ENCODE measurements around the gene TNNI3K. TPM values are rescaled to one million over a fixed set of nuclear protein-coding genes. Genes with fewer than 3 reads are reported as not detected.

TNNI3K gene
- total RNA-seq, 1 donor from 2014 or later, result 84.6 TPM

DNA sequence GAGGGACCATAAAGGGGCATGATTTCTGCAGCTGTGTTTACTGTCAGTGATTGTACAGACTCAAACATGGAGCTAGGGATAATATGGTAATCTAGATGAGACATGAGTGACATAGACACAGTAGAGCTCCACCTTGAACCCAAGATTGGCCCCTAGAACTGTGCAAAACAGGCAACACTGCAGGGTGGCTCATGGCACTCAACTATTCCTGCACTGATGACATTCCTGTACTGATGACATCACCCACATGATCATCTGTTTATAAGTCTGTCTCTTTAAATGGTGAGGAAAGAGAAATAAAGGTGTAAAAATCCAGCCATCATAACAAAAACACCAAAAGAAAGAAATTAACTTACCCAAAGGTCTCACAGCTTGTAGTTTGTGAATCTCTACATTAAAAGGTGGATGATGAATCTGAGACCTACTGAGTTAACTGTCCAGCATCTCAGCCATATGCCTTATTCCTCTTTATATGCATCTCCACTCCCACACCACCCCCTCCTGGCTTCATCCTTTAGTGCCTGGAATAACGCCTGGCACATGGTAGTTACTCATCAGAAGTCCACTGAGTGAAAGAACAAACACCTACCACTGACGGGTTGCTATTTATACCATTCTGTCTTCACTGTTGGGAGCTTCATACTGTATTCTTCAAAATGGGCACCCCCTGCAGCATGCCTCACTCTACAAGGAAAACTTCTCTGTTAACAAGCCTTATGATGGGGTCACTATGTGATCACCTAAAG is 277.2 kb downstream of the TNNI3K start, which contains the start of gene LRRC53:
TSS of gene LRRC53 (minus strand) at position 442 of the 746 bp plus-strand sequence. CDS start 29,262 bp downstream, outside the sequence.
- ATAC-seq (ENCODE audit: poor library complexity), result peak; percentile 82
- intact Hi-C loops (cut with DNase I), result no loop called here
- DNase-seq, result no peak

DNA sequence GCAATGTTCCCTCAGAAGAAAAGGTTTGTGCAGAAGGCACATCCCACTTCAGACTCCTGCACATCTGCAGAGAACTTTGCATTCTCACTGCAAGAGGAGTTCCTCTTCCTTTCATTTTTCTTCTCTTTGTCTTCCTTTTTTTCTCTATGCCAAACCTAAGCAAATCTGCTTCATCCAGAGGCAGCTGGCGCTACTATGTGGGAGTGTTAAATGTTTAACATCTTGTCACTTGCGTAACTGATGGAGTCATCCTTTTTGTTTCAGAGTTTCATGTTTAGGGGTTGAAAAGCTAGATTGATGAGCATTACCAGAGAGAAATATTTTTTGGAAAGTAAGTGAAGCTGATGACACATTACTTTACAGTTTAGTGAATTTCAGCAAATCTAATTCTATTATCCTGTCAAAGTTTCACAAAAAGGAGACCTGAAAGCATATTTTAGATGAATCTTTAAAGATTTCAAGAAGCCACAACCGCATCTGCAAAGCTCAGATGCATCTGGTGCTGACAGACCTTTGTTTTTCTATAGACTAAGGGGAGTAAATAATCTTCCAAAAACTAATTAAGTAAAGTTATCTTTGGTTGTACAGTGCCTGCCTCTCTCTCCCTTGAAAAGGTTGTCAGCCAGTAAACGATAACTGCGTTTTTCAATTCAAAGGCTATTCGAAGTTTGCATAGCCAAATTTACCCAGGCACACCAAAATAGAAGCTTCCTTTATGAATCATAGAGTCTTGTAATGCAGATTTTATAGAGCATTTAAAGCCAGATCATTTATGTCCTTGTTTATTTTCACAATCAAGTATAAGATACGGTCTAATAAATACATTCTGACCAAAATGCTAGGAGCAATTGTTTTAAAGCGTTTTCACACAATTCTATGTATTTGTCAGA is 278.5 kb downstream of the TNNI3K start:
- DNase-seq (no peak), ATAC-seq (ENCODE audit: poor library complexity) (no peak)
- intact Hi-C loops (cut with DNase I), result no loop called here

DNA sequence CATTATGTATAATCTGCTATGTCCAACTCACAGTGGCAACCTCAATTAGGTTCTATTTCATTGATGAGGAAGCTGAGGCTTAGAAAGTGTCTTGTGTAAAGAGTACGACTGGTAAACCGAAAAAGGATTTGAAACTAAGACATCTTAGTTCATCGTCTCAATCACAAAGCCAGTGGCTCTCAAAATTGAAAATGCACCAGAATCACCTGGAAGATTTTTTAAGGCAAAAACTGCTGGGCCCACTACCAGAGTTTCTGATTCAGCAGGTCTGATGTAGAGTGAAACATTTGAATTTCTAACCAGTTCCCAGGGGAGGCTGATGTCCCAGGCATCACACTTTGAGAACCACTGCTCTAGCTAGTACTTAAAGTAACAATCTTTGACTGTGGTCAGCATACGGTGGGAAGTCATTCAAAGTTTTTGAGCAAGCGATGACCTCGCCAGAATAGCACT is 282.4 kb downstream of the TNNI3K start:
- DNase-seq (no peak), ATAC-seq (ENCODE audit: poor library complexity) (no peak)
- intact Hi-C loops (cut with DNase I), result no loop called here

DNA sequence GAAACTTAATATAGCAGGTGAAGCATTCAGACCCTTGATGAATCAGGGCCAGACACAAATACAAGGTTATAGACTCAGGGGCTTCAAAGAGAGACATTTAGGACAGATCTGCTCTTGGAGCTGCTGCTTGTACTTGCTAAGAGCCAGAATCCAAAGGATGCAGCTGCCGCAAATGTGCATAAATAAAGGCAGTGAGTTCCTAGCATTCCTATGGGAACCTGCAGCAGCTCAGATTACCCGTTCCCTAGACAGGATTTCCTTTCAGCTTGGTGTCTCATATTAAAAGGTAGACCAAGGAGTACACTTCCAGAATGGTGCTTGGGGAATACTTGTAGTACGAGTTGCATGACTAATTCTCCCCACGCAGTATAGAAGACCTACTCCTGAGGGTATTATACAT is 287.0 kb downstream of the TNNI3K start:
- no peak for ATAC-seq (ENCODE audit: poor library complexity)
- intact Hi-C loops (cut with DNase I), result no loop called here
- DNase-seq, result no peak

DNA sequence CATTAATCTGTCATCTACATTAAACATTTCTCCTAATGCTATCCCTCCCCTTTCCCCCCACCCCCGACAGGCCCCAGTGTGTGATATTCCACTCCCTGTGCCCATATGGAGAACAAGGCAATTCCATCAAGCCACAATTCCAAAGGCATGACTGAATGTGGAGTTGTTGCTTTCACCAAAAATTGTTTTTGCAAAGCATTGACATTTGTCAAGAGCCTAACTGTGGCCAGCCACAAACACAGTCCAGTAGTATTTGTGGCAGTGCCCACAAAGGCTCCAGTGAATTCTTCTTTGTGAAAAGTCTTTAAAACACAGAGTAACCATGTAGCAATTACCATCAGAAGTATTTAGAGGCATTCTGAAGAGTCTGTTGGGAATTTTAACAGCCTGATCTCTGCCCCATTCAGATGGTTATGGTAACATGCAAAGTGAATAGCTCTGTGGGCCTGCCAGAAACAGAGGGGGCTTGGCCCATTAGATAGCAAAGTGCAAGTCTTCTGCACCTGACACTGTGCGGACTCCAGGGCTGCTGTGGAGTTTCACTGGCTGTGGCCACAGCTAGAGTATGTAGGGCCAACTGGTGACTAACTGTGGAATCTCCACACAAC is 288.8 kb downstream of the TNNI3K start:
- intact Hi-C loops (cut with DNase I), result no loop called here
- ATAC-seq (ENCODE audit: poor library complexity) (no peak), DNase-seq (no peak)

DNA sequence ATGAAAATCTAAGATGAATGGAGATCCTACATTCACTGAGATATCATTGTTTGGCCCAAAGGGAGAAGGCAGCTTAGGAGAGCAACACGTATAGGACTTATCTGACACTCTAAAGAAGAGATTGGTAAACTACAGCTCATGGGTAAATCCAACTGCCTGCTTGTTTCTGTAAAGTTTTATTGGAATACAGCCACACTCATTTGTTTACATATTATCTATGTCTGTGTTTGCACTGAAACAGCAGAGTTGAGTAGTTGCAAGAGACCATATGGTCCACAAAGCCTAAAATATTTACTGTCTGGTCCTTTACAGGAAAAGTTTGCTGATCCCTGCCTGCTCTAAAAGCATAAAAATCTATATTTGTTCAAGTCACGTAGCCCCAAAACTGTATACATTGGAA is 291.5 kb downstream of the TNNI3K start:
- intact Hi-C loops (cut with DNase I), result no loop called here
- ATAC-seq (ENCODE audit: poor library complexity) (no peak), DNase-seq (no peak)

DNA sequence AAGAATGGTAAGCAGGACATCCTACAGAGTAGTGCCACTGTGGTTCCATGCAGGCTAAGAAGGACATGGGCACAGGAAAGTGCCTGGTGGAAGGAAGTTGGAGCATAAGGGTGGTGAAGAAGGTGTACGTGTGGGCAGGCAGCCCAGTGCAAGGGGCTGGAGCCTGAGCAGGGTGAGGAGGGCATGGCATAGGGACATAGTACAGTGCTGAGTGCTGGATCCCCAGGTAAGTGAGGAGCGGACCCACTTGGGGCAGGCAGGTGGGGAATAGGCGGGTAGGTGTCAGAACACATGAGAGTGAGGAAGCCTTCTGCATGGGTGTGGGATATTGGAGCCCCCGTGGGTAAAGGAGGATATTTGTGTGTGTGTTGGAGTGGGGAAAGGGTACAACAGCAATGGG is 292.9 kb downstream of the TNNI3K start:
- intact Hi-C loops (cut with DNase I), result no loop called here
- DNase-seq, result no peak
- no peak for ATAC-seq (ENCODE audit: poor library complexity)

DNA sequence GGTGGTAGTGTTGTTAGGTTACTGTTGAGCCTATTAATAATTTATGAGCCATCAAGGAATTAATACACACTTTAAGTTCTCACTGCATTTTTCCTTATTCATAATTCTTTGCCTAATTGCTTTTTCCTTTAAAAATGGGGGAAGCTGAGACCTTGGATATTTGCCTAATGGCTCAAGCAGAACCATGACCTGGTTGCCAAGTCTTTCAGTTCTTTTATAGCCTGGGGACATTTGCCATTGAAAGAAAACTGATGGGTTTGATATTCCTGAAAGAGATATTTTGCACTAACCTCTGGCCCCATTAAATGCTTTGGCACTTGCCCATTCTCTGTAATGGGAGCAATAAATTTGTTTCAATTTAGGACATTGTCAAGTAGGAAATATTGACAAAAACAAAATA is 295.7 kb downstream of the TNNI3K start:
- ATAC-seq (ENCODE audit: poor library complexity) (no peak), DNase-seq (no peak)
- intact Hi-C loops (cut with DNase I), result no loop called here

DNA sequence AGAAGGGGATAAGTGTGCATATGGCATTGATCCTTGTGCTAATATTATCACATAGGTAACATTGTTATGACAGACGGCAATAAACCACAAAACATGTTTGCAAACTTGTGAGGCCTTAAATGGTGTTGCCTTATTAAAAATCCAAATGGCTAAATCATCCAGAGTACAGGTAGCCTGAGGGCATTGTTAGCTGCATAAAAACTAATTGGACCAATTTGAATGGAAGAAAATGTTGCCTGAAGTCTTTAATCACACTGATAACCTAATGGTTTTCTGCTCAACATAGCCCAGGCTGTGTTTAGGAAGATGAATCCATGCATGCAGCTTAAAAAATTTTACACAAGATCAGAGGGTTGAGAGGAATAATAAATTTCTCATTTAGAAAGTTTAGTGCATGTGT is 296.6 kb downstream of the TNNI3K start:
- ATAC-seq (ENCODE audit: poor library complexity), result no peak
- intact Hi-C loops (cut with DNase I), result no loop called here
- no peak for DNase-seq

DNA sequence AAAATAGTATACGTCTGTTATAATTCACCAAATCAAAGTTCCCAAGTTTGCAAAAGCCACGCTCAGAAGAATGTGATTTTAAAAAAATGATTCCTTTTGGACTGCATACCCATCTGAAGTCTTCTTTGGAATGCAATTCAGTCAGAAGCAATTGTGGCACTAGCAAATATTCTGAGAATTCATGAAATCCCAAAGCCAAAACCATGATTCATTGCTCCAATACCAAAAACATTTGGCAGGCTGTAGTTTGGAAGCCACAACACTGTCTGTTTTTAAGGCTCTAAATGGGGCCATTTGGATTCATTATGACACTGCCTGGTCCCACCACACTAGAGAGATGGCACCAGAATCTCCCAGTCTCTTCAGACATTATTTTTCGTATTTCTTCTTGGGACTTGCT is 299.1 kb downstream of the TNNI3K start:
- DNase-seq (no peak), ATAC-seq (ENCODE audit: poor library complexity) (no peak)
- intact Hi-C loops (cut with DNase I), result no loop called here

DNA sequence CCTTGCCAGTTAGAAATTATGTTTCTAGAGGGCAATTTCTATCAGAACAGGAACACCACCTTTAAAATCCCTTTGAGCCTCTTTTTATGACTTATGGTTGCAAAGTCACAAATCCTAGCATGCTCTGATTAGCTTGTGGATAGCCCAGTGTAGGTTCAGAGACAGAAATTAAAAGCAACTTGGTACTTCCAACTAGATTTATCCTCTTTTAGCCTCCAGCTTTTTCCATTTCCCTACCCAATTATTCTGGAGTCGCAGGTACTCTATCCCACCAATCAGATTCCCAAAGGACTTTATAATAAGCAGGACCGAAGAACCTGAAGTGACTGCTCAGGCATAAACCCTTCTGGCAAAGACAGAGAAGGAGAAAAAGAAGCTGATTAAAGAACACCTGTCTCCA is 310.6 kb downstream of the TNNI3K start:
- intact Hi-C loops (cut with DNase I), result no loop called here
- ATAC-seq (ENCODE audit: poor library complexity), result no peak
- DNase-seq, result no peak

DNA sequence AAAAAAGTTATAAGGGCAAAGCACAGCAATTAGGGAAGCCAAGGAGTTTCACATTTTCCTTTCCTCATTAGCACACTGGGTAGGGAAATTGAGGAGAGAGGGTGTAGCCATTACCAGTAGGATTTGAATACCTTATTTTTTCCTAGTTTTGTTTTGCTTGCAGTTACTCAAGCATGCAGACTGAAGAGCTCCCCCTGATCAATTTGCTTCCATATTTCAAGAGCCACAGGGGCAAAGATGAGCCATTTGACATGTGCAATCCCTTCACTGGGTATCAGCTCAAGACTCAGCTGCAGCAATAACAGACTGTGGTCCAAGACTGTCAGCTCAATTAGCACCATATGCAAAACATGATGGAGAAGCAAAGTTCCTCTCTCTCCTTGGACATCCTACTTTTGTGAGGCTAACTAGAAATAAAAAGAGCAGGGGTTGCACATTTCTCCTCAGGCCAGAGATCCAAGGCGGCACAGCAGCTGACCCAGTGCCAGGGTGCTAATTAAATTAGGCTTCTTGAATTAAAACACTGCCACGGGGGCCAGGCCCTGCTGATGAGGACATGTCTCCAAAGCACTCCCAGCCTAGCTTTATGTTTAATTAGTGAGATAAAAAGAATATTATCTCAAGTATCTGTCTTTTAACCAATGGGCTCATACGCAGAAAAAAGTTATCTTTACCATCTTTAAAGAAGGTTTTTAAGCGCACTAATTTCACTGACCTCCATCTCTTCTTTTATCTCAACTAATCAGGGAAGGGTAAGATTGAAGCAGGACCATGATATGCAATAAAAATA is 314.0 kb downstream of the TNNI3K start:
- ATAC-seq (ENCODE audit: poor library complexity) (no peak), DNase-seq (no peak)
- intact Hi-C loops (cut with DNase I), result no loop called here

DNA sequence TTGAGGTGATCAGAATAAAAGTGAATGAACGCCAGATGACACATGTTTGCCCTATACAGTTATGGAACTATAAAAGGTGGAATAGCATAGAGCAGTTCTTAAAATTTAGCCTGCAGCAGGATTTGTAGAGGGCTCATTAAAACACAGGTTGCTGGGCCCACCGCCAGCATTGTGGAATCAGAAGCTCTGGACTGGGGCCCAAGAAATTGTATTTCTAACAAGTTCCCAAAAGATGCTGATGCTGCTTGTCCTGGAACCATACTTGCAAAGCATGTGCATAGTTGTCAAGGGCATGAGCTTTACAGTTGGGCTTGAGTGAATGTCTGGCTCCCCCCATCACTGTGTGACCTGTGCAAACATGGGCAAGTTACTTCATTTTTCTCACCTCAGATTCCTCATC is 314.7 kb downstream of the TNNI3K start:
- DNase-seq (no peak), ATAC-seq (ENCODE audit: poor library complexity) (no peak)
- intact Hi-C loops (cut with DNase I), result no loop called here

DNA sequence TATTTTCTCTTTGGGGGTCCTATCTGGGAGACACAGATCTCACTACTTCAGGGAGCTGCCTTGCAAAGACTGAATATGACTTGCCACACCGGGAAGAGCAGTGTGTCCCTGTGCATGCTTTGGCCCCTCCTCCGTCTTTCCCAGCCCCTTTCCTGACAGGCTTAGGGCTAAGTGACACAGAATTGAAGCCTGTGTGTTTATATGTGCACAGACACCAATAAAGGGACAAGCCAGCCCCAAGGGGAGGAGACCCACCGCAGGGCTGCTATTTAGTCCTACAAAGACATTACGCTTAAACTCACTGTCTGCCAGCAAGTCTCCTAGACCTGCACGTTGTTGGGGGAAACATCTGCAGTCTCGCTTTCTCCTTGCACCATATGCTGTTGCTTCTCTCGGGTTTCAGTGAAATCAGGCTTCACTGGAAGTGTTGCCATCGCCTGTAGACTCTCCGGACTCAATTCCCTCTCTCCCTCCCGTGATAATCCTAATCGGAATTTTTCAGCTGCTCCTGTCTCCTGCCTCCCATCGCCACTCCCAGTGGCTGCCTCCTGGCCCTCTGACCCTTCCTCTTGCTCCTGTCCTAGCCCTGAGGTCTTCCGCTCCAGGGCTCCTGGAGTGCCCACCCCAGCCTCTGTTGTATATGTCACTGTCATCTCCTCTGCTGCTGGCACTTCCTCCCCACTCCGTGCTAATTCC is 335.8 kb downstream of the TNNI3K start:
- intact Hi-C loops (cut with DNase I), result no loop called here
- DNase-seq, result no peak
- ATAC-seq (ENCODE audit: poor library complexity), result no peak

DNA sequence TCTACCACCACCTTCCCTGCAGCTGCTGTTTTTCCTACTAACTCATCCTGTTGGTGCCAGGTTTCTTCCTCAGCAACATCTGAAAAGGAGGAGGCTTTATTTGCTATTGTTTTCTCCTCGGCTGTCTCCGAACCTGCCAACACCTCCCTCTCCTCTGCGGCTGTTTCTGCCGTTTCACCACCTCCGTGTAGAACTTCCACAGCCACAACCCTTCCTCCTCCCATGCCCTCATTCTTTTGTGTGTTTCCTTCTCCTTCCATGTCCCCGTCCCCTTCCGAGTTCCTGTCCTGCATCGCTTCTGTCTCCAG is 336.3 kb downstream of the TNNI3K start:
- intact Hi-C loops (cut with DNase I), result no loop called here
- DNase-seq (no peak), ATAC-seq (ENCODE audit: poor library complexity) (no peak)

DNA sequence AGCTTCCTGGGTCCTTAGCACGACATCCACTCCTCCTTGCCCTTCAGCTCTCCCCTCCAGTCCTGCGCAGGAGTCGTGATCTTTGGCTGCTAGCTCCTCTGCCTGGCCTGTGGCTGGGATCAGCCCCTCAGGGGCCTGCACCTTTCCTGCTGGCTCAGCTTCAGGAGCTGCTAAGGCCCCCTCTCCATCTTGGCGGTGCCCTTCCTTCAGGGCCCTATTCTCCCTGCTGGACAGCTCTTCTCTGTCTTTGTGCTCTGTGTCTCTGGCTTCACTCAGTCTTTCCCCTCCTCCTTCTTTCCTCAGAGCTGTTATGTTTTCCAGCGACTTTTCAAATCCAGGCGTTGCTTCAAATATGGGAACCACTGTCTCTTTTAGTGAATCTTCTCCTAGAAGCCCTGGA is 336.7 kb downstream of the TNNI3K start:
- no peak for ATAC-seq (ENCODE audit: poor library complexity)
- DNase-seq, result no peak
- intact Hi-C loops (cut with DNase I), result no loop called here

DNA sequence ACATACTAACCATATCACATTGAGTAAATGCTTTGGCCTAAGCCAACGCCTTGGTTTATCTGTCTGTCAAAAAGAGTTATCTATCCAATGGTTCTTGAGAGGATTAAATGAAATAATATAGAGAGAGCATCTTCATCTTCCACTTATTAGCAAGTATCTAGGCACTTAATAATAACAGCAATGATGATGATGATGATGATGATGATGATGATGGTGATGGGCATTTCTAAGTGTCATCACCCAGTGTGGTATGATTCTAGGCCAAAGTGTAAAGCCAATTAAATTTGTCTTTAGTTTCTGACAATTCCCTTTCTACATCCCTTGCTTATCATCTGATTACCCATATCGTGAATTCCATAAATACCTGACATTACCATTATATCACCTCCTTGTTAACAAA is 342.9 kb downstream of the TNNI3K start:
- intact Hi-C loops (cut with DNase I), result no loop called here
- ATAC-seq (ENCODE audit: poor library complexity) (no peak), DNase-seq (no peak)

DNA sequence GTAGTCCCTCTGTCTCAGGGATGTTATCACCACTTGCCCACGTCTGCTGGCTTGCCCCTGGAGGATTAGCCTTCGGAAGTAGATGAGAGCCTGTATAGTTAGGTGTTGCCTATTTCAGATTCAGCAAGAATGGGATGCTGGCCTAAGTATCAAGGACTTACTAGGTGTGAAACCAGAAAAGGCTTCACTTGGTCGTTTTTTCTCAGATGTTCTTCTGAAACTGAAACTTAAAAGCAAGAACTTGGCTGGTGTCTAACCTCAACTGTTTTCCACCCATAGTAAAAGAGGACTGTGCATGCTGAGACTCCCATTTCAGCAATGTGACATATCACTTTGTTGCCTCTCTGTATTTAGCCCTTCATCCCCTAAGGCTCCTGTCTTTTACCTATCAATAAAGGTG is 344.2 kb downstream of the TNNI3K start:
- ATAC-seq (ENCODE audit: poor library complexity), result no peak
- DNase-seq, result no peak
- intact Hi-C loops (cut with DNase I), result no loop called here

DNA sequence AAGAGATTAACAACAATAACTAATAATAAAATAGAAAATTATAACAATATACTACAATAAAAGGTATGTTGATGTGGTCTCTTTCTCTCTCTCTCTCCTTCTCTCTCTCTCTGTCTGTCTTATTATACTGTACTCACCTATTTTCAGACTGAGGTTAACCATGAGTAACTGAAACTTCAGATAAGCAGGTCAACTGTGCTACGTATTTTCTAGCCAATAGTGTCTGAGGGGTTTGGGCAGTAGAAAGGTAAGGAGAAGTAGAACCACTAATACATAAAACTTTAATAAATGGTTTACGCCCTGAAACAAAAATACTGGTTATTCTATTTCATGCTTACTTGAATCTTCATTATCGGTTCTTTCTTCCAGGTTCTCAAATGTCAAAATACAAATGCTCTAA is 348.2 kb downstream of the TNNI3K start:
- ATAC-seq (ENCODE audit: poor library complexity), result no peak
- intact Hi-C loops (cut with DNase I), result no loop called here
- no peak for DNase-seq

Data from Right ventricle myocardium superior (tissue), 1 donor.